Thyroid gland (tissue), 4 donors: ENCODE results near the gene CLEC14A.

Experiments
- POLR2A ChIP-seq, 2 donors: fragments of 450-650 bp; IDR thresholded peaks; one replicate each; pipeline ENCODE4 v1.6.1; 2017; ENCODE audit warnings: antibody characterized with exemption in 2 of 2, mild to moderate bottlenecking in 2 of 2, moderate library complexity in 1 of 2
- TF ChIP-seq, protein P1 (sequence below), 6 experiments: fragments of 200-600 bp in 3 of 6; fragments of 450-650 bp in 3 of 6; sonication (generic) in 3 of 6; IDR thresholded peaks; one replicate each; pipeline ENCODE4 v1.5.1; 2016 to 2019; ENCODE audit warnings: antibody characterized with exemption in 6 of 6, mild to moderate bottlenecking in 2 of 6, inconsistent platforms in 1 of 6, moderate library complexity in 1 of 6

DNA sequence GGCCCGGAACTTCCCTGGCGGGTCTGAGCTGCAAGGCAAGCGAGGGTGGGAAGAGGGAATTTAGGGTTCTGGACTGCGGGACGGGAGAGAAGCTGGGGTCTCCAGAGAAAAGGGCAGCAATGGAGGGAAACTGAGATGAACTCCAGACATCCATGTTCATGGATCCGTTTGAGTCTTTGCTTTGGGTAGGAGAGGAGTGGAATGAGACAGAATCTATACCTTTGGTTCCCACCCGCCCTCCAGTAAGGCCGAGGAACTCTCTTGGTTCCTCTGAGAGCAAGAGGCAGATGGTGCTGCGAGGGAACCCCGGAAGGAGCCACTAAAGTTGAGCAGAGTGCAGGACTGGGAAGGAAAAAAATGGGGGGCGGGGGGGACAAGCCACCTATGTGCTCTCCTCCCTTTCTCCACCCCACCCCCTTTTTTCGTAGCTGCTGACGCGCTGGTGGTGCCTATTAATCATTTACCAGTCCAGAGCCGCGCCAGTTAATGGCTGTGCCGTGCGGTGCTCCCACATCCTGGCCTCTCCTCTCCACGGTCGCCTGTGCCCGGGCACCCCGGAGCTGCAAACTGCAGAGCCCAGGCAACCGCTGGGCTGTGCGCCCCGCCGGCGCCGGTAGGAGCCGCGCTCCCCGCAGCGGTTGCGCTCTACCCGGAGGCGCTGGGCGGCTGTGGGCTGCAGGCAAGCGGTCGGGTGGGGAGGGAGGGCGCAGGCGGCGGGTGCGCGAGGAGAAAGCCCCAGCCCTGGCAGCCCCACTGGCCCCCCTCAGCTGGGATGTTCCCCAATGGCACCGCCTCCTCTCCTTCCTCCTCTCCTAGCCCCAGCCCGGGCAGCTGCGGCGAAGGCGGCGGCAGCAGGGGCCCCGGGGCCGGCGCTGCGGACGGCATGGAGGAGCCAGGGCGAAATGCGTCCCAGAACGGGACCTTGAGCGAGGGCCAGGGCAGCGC is 47.0 kb downstream of the CLEC14A start:
- no peak for TF ChIP-seq POLR2A (IDR thresholded peaks at IDR 0.05)
- TF ChIP-seq, protein P1, sequence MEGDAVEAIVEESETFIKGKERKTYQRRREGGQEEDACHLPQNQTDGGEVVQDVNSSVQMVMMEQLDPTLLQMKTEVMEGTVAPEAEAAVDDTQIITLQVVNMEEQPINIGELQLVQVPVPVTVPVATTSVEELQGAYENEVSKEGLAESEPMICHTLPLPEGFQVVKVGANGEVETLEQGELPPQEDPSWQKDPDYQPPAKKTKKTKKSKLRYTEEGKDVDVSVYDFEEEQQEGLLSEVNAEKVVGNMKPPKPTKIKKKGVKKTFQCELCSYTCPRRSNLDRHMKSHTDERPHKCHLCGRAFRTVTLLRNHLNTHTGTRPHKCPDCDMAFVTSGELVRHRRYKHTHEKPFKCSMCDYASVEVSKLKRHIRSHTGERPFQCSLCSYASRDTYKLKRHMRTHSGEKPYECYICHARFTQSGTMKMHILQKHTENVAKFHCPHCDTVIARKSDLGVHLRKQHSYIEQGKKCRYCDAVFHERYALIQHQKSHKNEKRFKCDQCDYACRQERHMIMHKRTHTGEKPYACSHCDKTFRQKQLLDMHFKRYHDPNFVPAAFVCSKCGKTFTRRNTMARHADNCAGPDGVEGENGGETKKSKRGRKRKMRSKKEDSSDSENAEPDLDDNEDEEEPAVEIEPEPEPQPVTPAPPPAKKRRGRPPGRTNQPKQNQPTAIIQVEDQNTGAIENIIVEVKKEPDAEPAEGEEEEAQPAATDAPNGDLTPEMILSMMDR (IDR thresholded peaks at IDR 0.05) = peak in 1 of 6 experiments; percentile 29
